Small intestine (tissue), 7 donors: ENCODE data around the gene VIL1. TPM values are rescaled to one million over a fixed set of nuclear protein-coding genes. Genes with fewer than 3 reads are reported as not detected.

Source experiments
- DNase-seq, 2 donors: peaks; one replicate each; pipeline versions ENCODE4 v3.0.0 to v3.0.0-alpha.2; 2013
- FAIRE-seq: peaks from 2 replicates; lab custom pipeline; 2012; peaks lifted over from hg19 to GRCh38; lab: Jason Lieb, UNC
- H3K27ac ChIP-seq, 3 donors: one replicate each; pipeline ENCODE4 v1.5.1; 2013; ENCODE audit warnings: low read length in 2 of 3, mild to moderate bottlenecking in 2 of 3, control low read depth in 1 of 3, inconsistent platforms in 1 of 3, low read depth in 1 of 3, moderate library complexity in 1 of 3
- H3K27me3 ChIP-seq, 3 donors: one replicate each; pipeline ENCODE4 v1.6.1; 2013; ENCODE audit warnings: low read length in 3 of 3, inconsistent platforms in 1 of 3; ENCODE audit not compliant: control insufficient read depth in 3 of 3, insufficient read depth in 3 of 3
- H3K36me3 ChIP-seq, 3 donors: one replicate each; pipeline ENCODE4 v1.6.1; 2013; ENCODE audit warnings: low read length in 3 of 3, inconsistent platforms in 1 of 3, low read depth in 1 of 3, mild to moderate bottlenecking in 1 of 3, moderate library complexity in 1 of 3; ENCODE audit not compliant: control insufficient read depth in 3 of 3, insufficient read depth in 2 of 3
- H3K4me1 ChIP-seq, 3 donors: one replicate each; pipeline ENCODE4 v1.6.1; 2013; ENCODE audit warnings: low read length in 2 of 3, inconsistent platforms in 1 of 3, low read depth in 1 of 3, mild to moderate bottlenecking in 1 of 3, moderate library complexity in 1 of 3; ENCODE audit not compliant: control insufficient read depth in 3 of 3, insufficient read depth in 2 of 3
- H3K4me3 ChIP-seq, 3 donors: one replicate each; pipeline ENCODE4 v1.5.1; 2013; ENCODE audit warnings: low read length in 3 of 3, control low read depth in 1 of 3, inconsistent platforms in 1 of 3, low read depth in 1 of 3, mild to moderate bottlenecking in 1 of 3, moderate library complexity in 1 of 3
- H3K9me3 ChIP-seq, 2 donors: one replicate each; pipeline ENCODE4 v1.6.1; 2013; ENCODE audit warnings: low read depth in 1 of 2, low read length in 1 of 2; ENCODE audit not compliant: control insufficient read depth in 2 of 2, insufficient read depth in 1 of 2
- WGBS, 3 donors: extraction: QIAGEN DNeasy Blood & Tissue Kit; methylation state at CpG; one replicate each; pipeline ENCODE4 v1.1.7; 2013; 5-methylcytosine and 5-hydroxymethylcytosine counted together
- polyA plus RNA-seq, 4 donors: library from polyadenylated mRNA; stranded (reverse) in 3 of 4; unstranded in 1 of 4; fragments of 200-250 nt in 3 of 4; fragments of 120-200 nt in 1 of 4; gene quantifications; one replicate each; pipeline versions ENCODE4 v1.2.1 to v1.2.3, GENCODE V29; 2013
- donor health status: healthy with polysubstance abuse.
- donor health status: control.
- donor health status: control.
- donor health status: Bipolar disorder and iron deficiency.
- donor health status: healthy.

VIL1 gene
- polyA plus RNA-seq, 4 donors, result 247 to 678 (median 313) TPM

- Histone ChIP-seq H3K27me3 (no peaks in the 10 kb centered on the region), H3K27ac (peak overlapping the region in 1 of 3 donors; percentile 56), H3K9me3 (no peaks in the 10 kb centered on the region), H3K4me3 (no peak overlapping the region), H3K36me3 (peaks cover 3 to 70% (median 20%) of the 10 kb centered on the region in 3 donors), H3K4me1 (peaks cover 0 to 29% (median 4%) of the 10 kb centered on the region in 3 donors)
- WGBS, 3 donors, result 93 to 97% (median 94%) methylated on average over 6 of the region's 6 CpGs
- FAIRE-seq (no peak), DNase-seq (no peak)
Observed at GRCh38 chr2:218446547-218446946, 27.6 kb downstream of the VIL1 start.

- H3K27ac ChIP-seq, result peak overlapping the region in 1 of 3 donors; percentile 30
- FAIRE-seq, result no peak
Observed at GRCh38 chr2:218447072-218447471, 28.1 kb downstream of the VIL1 start.

GRCh38 chr2:218448934-218449333, 30.0 kb downstream of the VIL1 start:
- H3K27me3 ChIP-seq, result no peaks in the 10 kb centered on the region

More at GRCh38 chr2:218447072-218447471, 28.1 kb downstream of the VIL1 start:
- DNase-seq, result no peak
- Histone ChIP-seq H3K36me3 (peaks cover 3 to 65% (median 20%) of the 10 kb centered on the region in 3 donors), H3K4me3 (no peak overlapping the region), H3K4me1 (peaks cover 0 to 29% (median 4%) of the 10 kb centered on the region in 3 donors), H3K9me3 (no peaks in the 10 kb centered on the region), H3K27me3 (no peaks in the 10 kb centered on the region)
- WGBS, 3 donors, result 93 to 97% (median 94%) methylated on average over 2 of the region's 2 CpGs

GRCh38 chr2:218452079-218452478, 33.2 kb downstream of the VIL1 start:
- FAIRE-seq (no peak), DNase-seq (no peak)
- H3K36me3 ChIP-seq, result peaks cover 13 to 36% (median 23%) of the 10 kb centered on the region in 3 donors

More at GRCh38 chr2:218448934-218449333, 30.0 kb downstream of the VIL1 start:
- Histone ChIP-seq H3K4me3 (no peak overlapping the region), H3K9me3 (no peaks in the 10 kb centered on the region), H3K4me1 (peaks cover 0 to 33% (median 4%) of the 10 kb centered on the region in 3 donors), H3K36me3 (peaks cover 7 to 48% (median 20%) of the 10 kb centered on the region in 3 donors), H3K27ac (no peak overlapping the region)
- DNase-seq (peak; percentile 61 to 88), FAIRE-seq (no peak)
- 31 to 47% (median 40%) methylated on average over 3 of the region's 3 CpGs for WGBS, 3 donors

GRCh38 chr2:218456849-218457248, 37.9 kb downstream of the VIL1 start:
- Histone ChIP-seq H3K36me3 (peaks cover 10 to 24% (median 10%) of the 10 kb centered on the region in 3 donors), H3K27me3 (no peaks in the 10 kb centered on the region), H3K9me3 (no peaks in the 10 kb centered on the region), H3K4me1 (peaks cover 0 to 4% (median 0%) of the 10 kb centered on the region in 3 donors), H3K4me3 (no peak overlapping the region), H3K27ac (no peak overlapping the region)
- no peak for DNase-seq
- FAIRE-seq, result no peak
- 91 to 94% (median 91%) methylated on average over 3 of the region's 3 CpGs for whole genome bisulfite sequencing, 3 donors

More at GRCh38 chr2:218452079-218452478, 33.2 kb downstream of the VIL1 start:
- peaks cover 0 to 11% (median 0%) of the 10 kb centered on the region in 3 donors for H3K4me1 ChIP-seq
- no peaks in the 10 kb centered on the region for H3K27me3 ChIP-seq
- no peak overlapping the region for H3K27ac ChIP-seq
- no peaks in the 10 kb centered on the region for H3K9me3 ChIP-seq
- no peak overlapping the region for H3K4me3 ChIP-seq
- 50 to 74% (median 66%) methylated on average over 1 of the region's 1 CpG for WGBS, 3 donors

- H3K4me3 ChIP-seq, result no peak overlapping the region
- no peak overlapping the region for H3K27ac ChIP-seq
- FAIRE-seq (no peak), DNase-seq (no peak)
- no peaks in the 10 kb centered on the region for H3K4me1 ChIP-seq
- H3K36me3 ChIP-seq, result peaks cover 8 to 29% (median 8%) of the 10 kb centered on the region in 3 donors
- no peaks in the 10 kb centered on the region for H3K9me3 ChIP-seq
- WGBS, 3 donors, result 84 to 95% (median 87%) methylated on average over 1 of the region's 1 CpG
- no peaks in the 10 kb centered on the region for H3K27me3 ChIP-seq
Observed at GRCh38 chr2:218458598-218458997, 39.7 kb downstream of the VIL1 start.

- 35 to 45% (median 37%) methylated on average over 3 of the region's 3 CpGs for WGBS, 3 donors
- Histone ChIP-seq H3K9me3 (no peaks in the 10 kb centered on the region), H3K36me3 (peaks cover 0 to 37% (median 0%) of the 10 kb centered on the region in 3 donors), H3K4me3 (no peak overlapping the region), H3K27me3 (no peaks in the 10 kb centered on the region), H3K27ac (no peak overlapping the region), H3K4me1 (peaks cover 0 to 2% (median 0%) of the 10 kb centered on the region in 3 donors)
- FAIRE-seq, result no peak
- DNase-seq, result peak; percentile 50 to 59
Observed at GRCh38 chr2:218465987-218466633, 47.2 kb downstream of the VIL1 start.

- Histone ChIP-seq H3K9me3 (no peaks in the 10 kb centered on the region), H3K4me3 (no peak overlapping the region), H3K27ac (no peak overlapping the region), H3K4me1 (peaks cover 0 to 2% (median 0%) of the 10 kb centered on the region in 3 donors), H3K27me3 (no peaks in the 10 kb centered on the region), H3K36me3 (peaks cover 0 to 30% (median 10%) of the 10 kb centered on the region in 3 donors)
- 0% methylated on average over 1 of the region's 1 CpG for WGBS, 3 donors
- FAIRE-seq (no peak), DNase-seq (no peak)
Observed at GRCh38 chr2:218470448-218470847, 51.5 kb downstream of the VIL1 start.
